Measurements from ENCODE around the gene KCNQ4. TPM values are rescaled to one million over a fixed set of nuclear protein-coding genes. Genes with fewer than 3 reads are reported as not detected.

Gene KCNQ4
- total and polyA plus RNA-seq, 2 of the 8 experiments (the other 6 are each of a cell fraction or from before 2014, with no cell fraction given), result 2.2 to 3.9 TPM

DNA sequence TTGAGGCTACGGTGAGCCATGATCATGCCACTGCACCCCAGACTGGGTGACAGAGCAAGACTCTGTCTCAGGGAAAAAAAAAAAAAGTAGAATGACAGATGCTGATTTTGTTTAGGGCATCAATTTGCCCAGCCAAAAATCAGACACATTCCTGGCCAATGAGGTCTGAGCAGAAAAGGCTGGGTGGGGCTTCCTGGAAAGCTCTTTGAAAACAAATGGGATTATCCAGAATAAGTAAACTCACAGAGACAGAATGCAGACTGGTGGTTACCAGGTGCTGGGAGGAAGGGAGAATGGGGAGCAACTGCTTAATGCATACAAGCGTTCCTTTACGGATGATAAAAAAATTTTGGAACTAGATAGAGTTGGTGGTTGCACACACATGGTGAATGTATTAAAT is 88.7 kb downstream of the KCNQ4 start:
- no peak overlapping the region for H3K27ac ChIP-seq (ENCODE audit: low read depth, low read length)
- H3K18ac ChIP-seq (ENCODE audit: extremely low read depth, low read length), result no peak overlapping the region
- H2AFZ ChIP-seq (ENCODE audit: low read length), result no peak overlapping the region
- no peaks in the 10 kb centered on the region for H3K36me3 ChIP-seq (ENCODE audit: control insufficient read depth in 2 of 4, insufficient read depth in 4 of 4, low read length in 3 of 4)
- H4K91ac ChIP-seq (replicated peaks; ENCODE audit: insufficient read length, low read length), result no peak overlapping the region
- H3K27me3 ChIP-seq (replicated peaks in 1 of 4; ENCODE audit: control insufficient read depth in 3 of 4, extremely low read depth in 1 of 4, insufficient read depth in 3 of 4, low read length in 3 of 4), result no peaks in the 10 kb centered on the region
- no peak for DNase-seq (ENCODE audit: low read depth in 1 of 2, low spot score in 2 of 2)
- H4K5ac ChIP-seq (ENCODE audit: insufficient read length, low read depth, low read length), result no peak overlapping the region
- ChIA-PET CTCF (ENCODE audit: partially characterized antibody) (interaction anchor here (0.6 to 8.0 kb wide), 4 partner anchors 10 to 260 kb away, joined by 3 to 83 read pairs (median 4); partner anchors contain the start of gene CITED4), POLR2A (ENCODE audit: partially characterized antibody) (interaction anchor here (2.3 kb wide), 1 partner anchor 10 kb away, joined by 6 read pairs; the partner anchor contains the start of gene CITED4)
- no peak overlapping the region for H3K4ac ChIP-seq (replicated peaks; ENCODE audit: insufficient read length, low read depth, low read length)
- H3K79me2 ChIP-seq (ENCODE audit: control insufficient read depth in 1 of 2, insufficient read depth in 2 of 2, low read length in 2 of 2), result no peaks in the 10 kb centered on the region
- H3K9ac ChIP-seq (replicated peaks in 1 of 4; ENCODE audit: extremely low read depth in 1 of 4, low read depth in 3 of 4, low read length in 3 of 4), result no peak overlapping the region
- no peaks in the 10 kb centered on the region for H3K79me1 ChIP-seq (ENCODE audit: low read depth, low read length)
- peaks cover 5 to 6% of the 10 kb centered on the region in 2 experiments; a peak in 3 of 4 replicates for H3K9me3 ChIP-seq (ENCODE audit: insufficient read depth in 2 of 2, low read depth in 1 of 2, low read length in 1 of 2)
- no peak overlapping the region for H2BK20ac ChIP-seq (ENCODE audit: low read length)
- no peak overlapping the region for H2AK5ac ChIP-seq (ENCODE audit: low read depth, low read length)
- peaks cover 0 to under 1% (median 0%) of the 10 kb centered on the region in 4 experiments; a peak in 1 of 7 replicates for H3K4me1 ChIP-seq (replicated peaks in 1 of 4; ENCODE audit: control insufficient read depth in 3 of 4, insufficient read depth in 4 of 4, low read length in 3 of 4)
- 86% methylated on average over 3 of the region's 3 CpGs; no CpG with 5 or more reads in 1 of the 2 experiments for WGBS, 2 experiments (ENCODE audit: extremely low coverage in 1 of 2, insufficient coverage in 1 of 2, insufficient read length in 1 of 2, insufficient replicate concordance in 2 of 2, low coverage in 1 of 2, low lambda C conversion rate in 2 of 2, missing lambda C conversion rate in 1 of 2)
- no peaks in the 10 kb centered on the region for H3K23me2 ChIP-seq (ENCODE audit: low read depth, low read length)
- no peak overlapping the region for H3K4me2 ChIP-seq (ENCODE audit: insufficient read depth in 1 of 2, low read depth in 2 of 2, low read length in 2 of 2)
- no peak overlapping the region for H3K23ac ChIP-seq (ENCODE audit: insufficient read length)
- H4K8ac ChIP-seq (ENCODE audit: extremely low read depth, insufficient read depth, low read length), result no peak overlapping the region
- no peak overlapping the region for H3K4me3 ChIP-seq (ENCODE audit: extremely low read depth in 1 of 4, insufficient read depth in 2 of 4, low read depth in 3 of 4, low read length in 4 of 4)
- H3K14ac ChIP-seq (ENCODE audit: insufficient read length), result no peak overlapping the region
- H2BK12ac ChIP-seq (ENCODE audit: low read depth, low read length), result no peak overlapping the region
- H2BK120ac ChIP-seq (replicated peaks; ENCODE audit: low read depth, low read length), result no peak overlapping the region
- FAIRE-seq, result no peak
- no peak overlapping the region for H2BK15ac ChIP-seq (ENCODE audit: low read length)
- no peak overlapping the region for H2BK5ac ChIP-seq (ENCODE audit: low read depth, low read length)
- H3K56ac ChIP-seq (replicated peaks; ENCODE audit: insufficient read length, low read depth, low read length), result no peak overlapping the region
- H4K20me1 ChIP-seq (replicated peaks in 1 of 2; ENCODE audit: control insufficient read depth in 1 of 2, insufficient read depth in 2 of 2, low read length in 2 of 2), result no peaks in the 10 kb centered on the region
- TF ChIP-seq TEAD4 (IDR thresholded peaks at IDR 0.05; ENCODE audit: low read depth, low read length) (no peak), CTBP2 (IDR thresholded peaks at IDR 0.05; ENCODE audit: borderline replicate concordance, insufficient read depth, insufficient read length, low read length) (no peak), KDM1A (IDR thresholded peaks at IDR 0.05; ENCODE audit: borderline replicate concordance, low read length) (no peak), EP300 (IDR thresholded peaks at IDR 0.05; ENCODE audit: borderline replicate concordance in 1 of 2, low read depth in 2 of 2, low read length in 2 of 2) (no peak), SP2 (IDR thresholded peaks at IDR 0.05; ENCODE audit: low read length) (no peak), RAD21 (IDR thresholded peaks at IDR 0.05 in 1 of 2, conservative IDR thresholded peaks at IDR 0.05 in 1 of 2; ENCODE audit: low read depth in 2 of 2, low read length in 2 of 2) (no peak), CBX5 (IDR thresholded peaks at IDR 0.05; ENCODE audit: low read depth, low read length) (no peak), SP1 (IDR thresholded peaks at IDR 0.05; ENCODE audit: low read depth, low read length) (no peak), RNF2 (IDR thresholded peaks at IDR 0.05; ENCODE audit: borderline replicate concordance, low read depth, low read length, missing control alignments, poor library complexity, severe bottlenecking) (no peak), CHD2 (IDR thresholded peaks at IDR 0.05; ENCODE audit: low read length) (no peak), POLR2AphosphoS5 (IDR thresholded peaks at IDR 0.05; ENCODE audit: low read depth, low read length) (no peak), KDM5A (IDR thresholded peaks at IDR 0.05; ENCODE audit: low read length) (no peak), GTF2F1 (IDR thresholded peaks at IDR 0.05; ENCODE audit: borderline replicate concordance, low read depth, low read length) (no peak), RFX5 (IDR thresholded peaks at IDR 0.05; ENCODE audit: borderline replicate concordance, low read depth, low read length) (no peak)
